HG02884 (cell line): ENCODE data around the gene ARL5B.
"Not testable (repeated sequence)": the region's sequence is repeated elsewhere in the genome, so short reads cannot be mapped to it uniquely, and the experiment has no call there.

Experiments
- ATAC-seq: cut with Tn5 transposase; IDR thresholded peaks from one replicate; pipeline ENCODE4 v1.9.1; 2021; ENCODE audit warnings: mild to moderate bottlenecking, moderate library complexity; ENCODE audit not compliant: unreplicated experiment

Gene ARL5B, protein sequence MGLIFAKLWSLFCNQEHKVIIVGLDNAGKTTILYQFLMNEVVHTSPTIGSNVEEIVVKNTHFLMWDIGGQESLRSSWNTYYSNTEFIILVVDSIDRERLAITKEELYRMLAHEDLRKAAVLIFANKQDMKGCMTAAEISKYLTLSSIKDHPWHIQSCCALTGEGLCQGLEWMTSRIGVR

GRCh38 chr10:18659125-18659818, at the start of gene ARL5B:
Gene ARL5B, plus strand, starts transcription at chr10:18659431. Its CDS starts 207 bp downstream, at chr10:18659638.
- peak; percentile 84 for ATAC-seq

DNA sequence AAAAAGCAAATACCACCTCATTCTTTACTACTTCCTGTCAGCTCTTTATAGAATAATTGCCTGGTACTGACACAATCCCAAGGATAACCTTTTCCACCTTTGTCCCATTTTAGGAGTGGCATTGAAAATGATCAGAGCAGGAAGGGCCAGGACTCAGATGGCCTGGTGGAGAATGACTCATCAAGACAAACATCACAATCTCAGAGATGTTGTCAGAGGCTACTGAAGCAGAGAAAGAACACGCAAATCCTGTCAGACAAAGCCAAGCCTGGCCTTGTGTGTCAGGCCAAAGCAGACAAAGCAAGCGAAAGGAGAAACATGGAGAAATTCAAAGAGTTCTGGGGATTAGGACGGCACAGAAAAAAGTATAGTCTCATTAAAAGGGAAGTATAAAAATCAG, 48.7 kb upstream of the ARL5B start:
- no peak for ATAC-seq

GRCh38 chr10:18611168-18611567, 48.1 kb upstream of the ARL5B start:
- no peak for ATAC-seq

GRCh38 chr10:18615618-18616017, 43.6 kb upstream of the ARL5B start:
- no peak for ATAC-seq

- no peak for ATAC-seq
Measured at GRCh38 chr10:18616337-18616736, 42.9 kb upstream of the ARL5B start.

GRCh38 chr10:18619016-18619415, 40.2 kb upstream of the ARL5B start:
- no peak for ATAC-seq

DNA sequence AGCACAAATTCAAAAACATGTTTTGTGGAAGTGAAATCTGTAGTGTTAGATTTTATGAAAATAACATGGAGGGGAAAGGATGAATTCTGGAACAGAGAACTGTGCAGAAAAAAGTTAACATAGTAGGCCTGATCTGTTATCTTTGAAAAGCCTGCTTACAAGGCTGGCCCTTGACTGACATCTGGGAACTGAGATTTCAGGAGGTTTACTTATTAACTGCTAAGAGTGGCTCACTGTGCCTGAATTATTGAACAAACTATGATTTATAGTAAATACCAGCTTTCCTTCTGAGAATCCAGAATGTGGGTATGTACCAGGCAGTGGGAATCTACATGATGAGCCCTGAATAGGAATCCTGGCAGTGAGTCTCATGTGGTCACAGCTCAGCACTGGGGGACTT, 38.4 kb upstream of the ARL5B start:
- no peak for ATAC-seq

DNA sequence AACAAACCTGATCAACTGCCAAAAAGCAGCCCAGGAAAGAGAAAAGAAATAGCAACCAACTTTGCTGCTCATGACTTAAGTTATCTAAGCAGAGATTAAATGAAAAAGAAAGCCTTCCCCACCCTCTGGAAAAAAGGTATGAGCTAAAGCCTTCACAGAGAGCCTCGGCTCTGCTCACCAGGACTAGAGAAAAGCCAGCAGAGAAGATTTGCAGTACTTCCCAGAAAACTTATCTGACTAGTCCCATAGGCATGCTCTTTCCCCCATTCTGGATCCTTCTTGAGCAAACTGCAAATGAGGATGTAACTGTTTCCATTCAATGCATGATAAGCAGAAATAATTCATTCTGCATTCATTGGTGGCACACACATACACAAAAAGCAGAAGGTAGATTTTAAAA, 35.6 kb upstream of the ARL5B start:
- ATAC-seq = not testable (repeated sequence)

DNA sequence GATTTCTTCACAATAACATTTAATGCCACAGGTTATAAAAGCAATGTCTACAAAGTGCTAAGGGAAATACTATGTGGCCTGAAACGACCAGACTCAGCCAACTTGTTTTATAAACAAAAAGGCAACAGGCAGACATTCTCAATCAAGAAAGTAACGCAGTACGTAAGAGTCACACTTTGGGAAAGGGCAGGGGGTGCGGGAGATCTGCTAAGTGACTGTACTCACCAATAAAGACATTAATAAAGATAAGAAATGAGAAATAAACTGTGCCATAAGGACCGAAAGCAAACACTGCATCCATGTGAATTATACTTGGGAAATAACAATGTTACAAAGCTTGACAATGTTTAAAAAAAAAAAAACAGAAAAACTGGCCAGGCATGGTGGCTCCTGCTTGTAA, 33.3 kb upstream of the ARL5B start:
- no peak for ATAC-seq

GRCh38 chr10:18627452-18628018, 31.7 kb upstream of the ARL5B start:
- ATAC-seq = not testable (repeated sequence)

GRCh38 chr10:18632500-18632899, 26.7 kb upstream of the ARL5B start:
- ATAC-seq = not testable (repeated sequence)

DNA sequence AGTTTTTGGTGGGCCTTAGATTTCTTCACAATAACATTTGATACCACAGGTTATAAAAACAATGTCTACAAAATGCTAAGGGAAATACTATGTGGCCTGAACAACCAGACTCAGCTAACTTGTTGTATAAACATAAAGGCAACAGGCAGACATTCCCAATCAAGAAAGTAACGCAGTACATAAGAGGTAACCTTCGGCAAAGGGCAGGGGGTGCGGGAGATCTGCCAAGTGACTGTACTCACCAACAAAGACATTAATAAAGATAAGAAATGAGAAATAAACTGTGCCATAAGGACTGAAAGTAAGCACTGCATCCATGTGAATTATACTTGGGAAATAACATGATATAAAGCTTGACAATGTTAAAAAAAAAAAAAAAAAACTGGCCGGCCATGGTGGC, 23.2 kb upstream of the ARL5B start:
- ATAC-seq = no peak

- ATAC-seq = not testable (repeated sequence)
Measured at GRCh38 chr10:18637400-18637799, 21.8 kb upstream of the ARL5B start.

DNA sequence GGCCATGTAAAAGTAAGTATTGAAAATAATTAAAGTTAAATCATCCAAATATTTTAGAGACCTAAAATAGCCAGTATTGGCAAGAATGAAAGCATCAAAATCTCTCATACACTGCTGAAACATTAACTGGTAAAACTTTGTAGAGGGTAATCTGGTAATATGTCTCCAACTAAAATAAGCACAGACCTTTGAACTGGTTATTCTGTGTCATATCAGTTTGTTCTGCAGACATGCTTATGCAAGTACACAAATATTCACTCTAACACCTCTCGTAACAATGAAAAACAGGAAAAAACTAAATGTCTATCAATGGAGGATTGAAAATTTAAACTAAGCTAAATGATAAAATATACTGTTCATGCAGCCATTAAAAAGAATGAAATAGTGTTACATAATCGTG, 19.5 kb upstream of the ARL5B start:
- ATAC-seq = not testable (repeated sequence)

- no peak for ATAC-seq
Measured at GRCh38 chr10:18647151-18647550, 12.1 kb upstream of the ARL5B start.

GRCh38 chr10:18647945-18648344, 11.3 kb upstream of the ARL5B start:
- ATAC-seq = no peak

DNA sequence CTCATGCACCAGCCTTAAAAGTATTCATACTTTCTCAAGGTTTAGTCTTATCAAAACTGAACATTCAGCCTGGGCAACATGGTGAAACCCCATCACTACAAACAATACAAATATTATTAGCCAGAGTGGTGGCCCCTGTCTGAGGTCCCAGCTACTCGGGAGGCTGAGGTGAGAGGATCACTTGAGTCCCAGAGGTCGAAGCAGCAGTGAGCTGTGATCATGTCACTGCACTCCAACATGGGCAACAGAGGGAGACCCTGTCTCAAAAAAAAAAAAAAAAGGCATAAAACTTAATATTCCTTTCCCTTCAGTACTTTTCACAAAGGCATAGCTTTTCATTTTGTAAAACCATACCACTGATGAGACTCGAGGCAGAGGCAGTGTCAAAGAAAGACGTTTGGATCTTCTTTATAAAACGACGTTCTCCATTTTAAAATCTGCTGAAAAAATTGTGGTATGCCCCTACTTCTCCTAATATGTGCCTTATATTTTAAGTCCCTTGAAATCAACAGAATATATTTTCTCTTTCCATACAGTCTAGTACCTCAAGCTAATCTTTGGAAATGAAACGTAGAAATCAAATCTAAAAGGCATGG, 9.8 kb upstream of the ARL5B start:
- no peak for ATAC-seq

GRCh38 chr10:18650404-18650997, 8.7 kb upstream of the ARL5B start:
- no peak for ATAC-seq

DNA sequence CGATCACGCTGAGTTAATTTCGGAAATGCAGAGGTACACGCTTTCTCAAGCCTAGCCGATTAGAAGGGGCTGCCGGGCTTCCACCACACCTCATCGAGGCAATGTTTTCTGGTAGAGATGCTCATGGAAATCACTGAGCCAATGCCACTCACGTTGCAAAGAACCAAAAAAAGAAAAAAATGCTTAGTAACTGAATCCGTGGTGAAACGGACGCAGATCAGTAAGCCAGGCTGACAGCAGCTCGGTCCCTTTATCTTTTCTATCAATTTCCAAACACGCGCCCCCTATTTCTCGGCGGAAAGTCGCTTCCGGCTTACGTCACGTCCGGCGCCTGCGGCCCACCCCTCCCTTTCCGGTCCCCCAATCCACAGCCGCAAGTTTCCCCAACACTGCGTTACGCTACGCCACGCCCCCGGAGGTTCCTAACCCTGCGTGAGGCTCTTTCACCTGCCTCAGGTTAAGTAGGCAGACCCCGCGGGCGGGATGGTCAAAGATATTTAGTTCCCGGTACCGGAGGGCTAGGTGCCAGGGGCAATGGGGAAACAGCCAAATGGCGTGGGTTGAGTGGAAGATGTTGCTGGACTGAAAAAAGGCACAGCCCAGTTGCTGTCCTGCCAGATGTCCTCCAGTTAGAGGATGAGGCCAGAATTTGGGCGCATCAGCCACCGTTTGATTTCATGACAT, 7.8 kb upstream of the ARL5B start, which contains the start of gene NSUN6:
Gene NSUN6, minus strand, starts transcription at position 264 of the 684 bp plus-strand sequence. CDS start 384 bp downstream, outside the sequence.
- peak; percentile 97 for ATAC-seq

DNA sequence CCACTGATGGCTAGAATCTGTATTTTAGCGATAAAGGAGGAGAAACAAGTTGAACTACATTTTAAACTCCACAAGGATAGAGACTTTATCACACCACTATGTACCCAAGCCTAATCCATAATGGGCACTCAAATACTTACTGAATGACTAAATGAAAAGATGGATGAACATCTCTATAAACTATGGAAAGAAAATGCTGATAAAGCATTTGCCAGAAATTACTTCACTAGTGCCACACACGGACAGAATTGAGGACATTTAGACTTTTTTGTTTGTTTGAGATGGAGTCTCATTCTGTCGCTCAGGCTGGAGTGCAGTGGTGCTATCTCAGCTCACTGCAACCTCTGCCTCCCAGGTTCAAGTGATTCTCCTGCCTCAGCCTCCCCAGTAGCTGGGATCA, 6.1 kb upstream of the ARL5B start:
- ATAC-seq = no peak

- no peak for ATAC-seq
Measured at GRCh38 chr10:18656724-18657123, 2.5 kb upstream of the ARL5B start.
